GM18498 (cell line): ENCODE results near the gene RNF34.
"Not testable (repeated sequence)": the region's sequence is repeated elsewhere in the genome, so short reads cannot be mapped to it uniquely, and the experiment has no call there.

Experiments
- ATAC-seq: cut with Tn5 transposase; IDR thresholded peaks from one replicate; pipeline ENCODE4 v1.9.1; 2021; ENCODE audit warnings: mild to moderate bottlenecking, moderate library complexity; ENCODE audit not compliant: unreplicated experiment

RNF34 gene, protein sequence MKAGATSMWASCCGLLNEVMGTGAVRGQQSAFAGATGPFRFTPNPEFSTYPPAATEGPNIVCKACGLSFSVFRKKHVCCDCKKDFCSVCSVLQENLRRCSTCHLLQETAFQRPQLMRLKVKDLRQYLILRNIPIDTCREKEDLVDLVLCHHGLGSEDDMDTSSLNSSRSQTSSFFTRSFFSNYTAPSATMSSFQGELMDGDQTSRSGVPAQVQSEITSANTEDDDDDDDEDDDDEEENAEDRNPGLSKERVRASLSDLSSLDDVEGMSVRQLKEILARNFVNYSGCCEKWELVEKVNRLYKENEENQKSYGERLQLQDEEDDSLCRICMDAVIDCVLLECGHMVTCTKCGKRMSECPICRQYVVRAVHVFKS

GRCh38 chr12:121399391-121400331, at the start of gene RNF34:
RNF34 (plus strand) TSS chr12:121400118; CDS start chr12:121400213, 95 bp downstream.
- ATAC-seq = peak; percentile 94

DNA sequence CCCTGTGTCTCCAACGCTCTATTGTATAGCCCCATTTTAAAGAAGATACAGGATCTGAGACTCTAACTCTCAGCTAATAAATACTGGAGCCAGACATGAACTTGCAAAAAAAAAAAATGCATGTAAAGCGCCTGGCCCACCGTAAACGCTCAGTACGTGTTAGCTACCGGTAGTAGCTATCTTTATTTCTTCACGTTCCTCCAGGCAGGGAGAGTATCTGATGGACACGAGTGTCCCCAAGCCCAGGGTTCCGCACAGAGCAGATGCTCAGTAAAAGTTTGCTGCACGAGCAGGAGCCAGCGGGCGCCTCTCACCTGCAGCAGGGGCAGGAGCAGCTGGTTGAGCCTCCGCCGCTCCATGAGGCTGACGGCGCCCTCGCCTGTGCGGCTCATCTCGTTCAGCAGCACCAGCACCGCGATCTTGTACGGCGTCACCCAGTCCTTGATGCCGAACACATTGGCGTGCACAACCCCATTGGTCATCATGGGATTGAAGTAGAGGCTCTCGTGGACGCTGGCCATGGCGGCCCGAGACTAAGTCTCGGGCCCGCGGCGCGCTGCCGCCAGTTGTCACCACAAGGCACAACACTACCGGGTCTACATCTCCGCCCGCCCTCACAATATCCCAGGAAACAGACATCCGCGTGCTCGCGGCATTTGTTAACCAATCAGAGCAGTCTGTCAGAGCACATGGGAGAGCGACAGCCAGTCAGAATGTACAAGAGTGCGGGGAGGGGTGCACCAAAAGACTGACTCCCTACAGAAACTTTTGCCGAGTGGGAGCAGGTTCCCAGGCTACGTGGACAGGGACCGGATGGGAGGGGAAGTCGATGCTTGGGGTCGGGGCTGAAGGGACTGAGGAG, 47.9 kb upstream of the RNF34 start, which contains the start of gene ANAPC5:
Gene ANAPC5 (minus strand): TSS at position 592 of the 862 bp plus-strand sequence. CDS start 71 bp downstream, at position 521.
- peak; percentile 99 for ATAC-seq

- no peak for ATAC-seq
These were observed 47.3 kb upstream of the RNF34 start for GRCh38 chr12:121352682-121353018.

DNA sequence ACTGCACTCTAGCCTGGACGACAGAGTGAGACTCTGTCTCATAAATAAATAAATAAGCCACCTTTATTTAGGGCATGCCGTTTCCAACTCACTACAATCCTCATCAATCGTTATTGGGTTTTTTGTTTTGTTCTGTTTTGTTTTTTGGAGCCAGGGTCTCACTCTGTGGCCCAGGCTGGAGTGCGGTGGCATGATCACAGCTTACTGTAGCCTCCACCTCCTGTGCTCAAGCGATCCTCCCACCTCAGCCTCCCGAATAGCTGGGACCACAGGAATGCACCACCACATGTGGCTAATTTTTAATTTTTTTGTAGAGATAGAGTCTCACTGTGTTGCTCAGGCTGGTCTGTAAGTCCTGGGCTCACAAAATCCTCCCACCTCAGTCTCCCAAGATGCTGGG, 44.1 kb upstream of the RNF34 start:
- ATAC-seq = no peak

DNA sequence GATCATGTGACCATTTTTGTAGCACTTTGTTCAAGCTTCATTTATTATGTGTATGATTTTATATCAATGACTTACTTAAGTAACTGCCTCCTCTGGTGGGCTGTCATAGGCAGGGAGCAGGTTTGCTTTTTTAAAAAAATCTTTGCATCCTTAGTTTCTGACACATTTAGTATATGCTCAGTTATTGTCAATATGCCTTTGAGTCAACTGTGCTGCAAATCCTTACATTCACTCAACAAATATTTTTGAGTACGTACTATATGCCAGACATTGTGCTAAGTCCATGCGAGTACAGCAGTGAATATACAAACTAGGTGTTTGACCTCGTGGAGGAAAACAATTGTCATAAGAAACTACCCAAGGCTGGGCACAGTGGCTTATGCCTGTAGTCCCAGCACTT, 43.3 kb upstream of the RNF34 start:
- no peak for ATAC-seq

DNA sequence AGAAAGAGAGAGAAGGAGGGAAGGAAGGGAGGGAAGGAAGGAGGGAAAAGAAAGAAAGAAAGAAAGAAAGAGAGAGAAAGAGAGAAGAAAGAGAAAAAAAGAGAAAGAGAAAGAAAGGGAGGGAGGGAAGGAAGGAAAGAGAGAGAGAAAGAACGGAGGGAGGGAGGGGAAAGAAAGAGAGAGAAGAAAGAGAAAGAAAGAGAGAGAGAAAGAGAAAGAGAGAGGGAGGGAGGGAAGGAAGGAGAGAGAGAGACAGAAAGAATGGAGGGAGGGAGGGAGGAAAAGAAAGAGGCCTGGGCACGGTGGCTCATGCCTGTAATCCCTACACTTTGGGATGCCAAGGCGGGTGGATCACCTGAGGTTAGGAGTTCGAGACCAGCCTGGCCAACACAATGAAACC, 42.6 kb upstream of the RNF34 start:
- ATAC-seq = no peak

DNA sequence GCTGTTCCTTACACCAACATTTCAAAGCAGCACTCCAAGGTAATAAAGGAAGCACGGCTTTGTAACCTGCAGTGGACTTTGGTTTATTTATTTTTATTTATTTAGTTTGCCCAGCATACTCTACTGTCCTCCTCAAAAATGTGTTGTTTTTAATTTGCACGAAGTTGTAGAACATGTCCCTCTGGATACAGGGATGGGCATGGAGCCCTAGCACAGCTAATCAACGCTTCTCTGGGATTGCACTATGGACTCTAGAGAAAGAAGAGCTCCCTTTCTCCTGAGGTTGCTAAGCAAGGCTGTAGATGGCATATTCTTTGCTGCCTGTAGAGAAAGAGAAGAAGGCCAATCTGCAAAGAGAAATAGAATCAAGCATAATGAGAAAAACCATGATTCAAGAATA, 41.8 kb upstream of the RNF34 start:
- no peak for ATAC-seq

GRCh38 chr12:121364683-121365121, 35.2 kb upstream of the RNF34 start:
- no peak for ATAC-seq

- no peak for ATAC-seq
These were observed 34.4 kb upstream of the RNF34 start for GRCh38 chr12:121365416-121366062.

DNA sequence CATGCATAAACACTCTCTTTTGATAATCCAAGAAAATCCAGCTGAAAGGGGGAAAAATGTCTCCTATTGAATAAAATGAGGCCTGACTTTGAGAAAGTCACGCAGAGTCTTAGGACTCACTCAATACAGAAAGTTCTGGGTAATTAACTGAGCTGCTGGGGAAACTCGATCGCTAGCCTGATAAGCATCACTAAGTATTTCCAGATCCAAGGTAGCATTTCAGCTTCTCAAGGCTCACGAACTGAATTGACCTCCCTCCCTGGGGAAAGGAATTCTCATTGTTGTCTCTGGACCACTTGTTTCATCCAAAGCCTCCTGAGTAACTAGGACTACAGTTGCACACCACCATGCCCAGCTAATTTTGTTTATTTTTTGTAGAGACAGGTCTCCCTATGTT, 33.9 kb upstream of the RNF34 start:
- no peak for ATAC-seq

GRCh38 chr12:121371404-121371803, 28.5 kb upstream of the RNF34 start:
- ATAC-seq = no peak

GRCh38 chr12:121373755-121374154, 26.2 kb upstream of the RNF34 start:
- ATAC-seq = no peak

DNA sequence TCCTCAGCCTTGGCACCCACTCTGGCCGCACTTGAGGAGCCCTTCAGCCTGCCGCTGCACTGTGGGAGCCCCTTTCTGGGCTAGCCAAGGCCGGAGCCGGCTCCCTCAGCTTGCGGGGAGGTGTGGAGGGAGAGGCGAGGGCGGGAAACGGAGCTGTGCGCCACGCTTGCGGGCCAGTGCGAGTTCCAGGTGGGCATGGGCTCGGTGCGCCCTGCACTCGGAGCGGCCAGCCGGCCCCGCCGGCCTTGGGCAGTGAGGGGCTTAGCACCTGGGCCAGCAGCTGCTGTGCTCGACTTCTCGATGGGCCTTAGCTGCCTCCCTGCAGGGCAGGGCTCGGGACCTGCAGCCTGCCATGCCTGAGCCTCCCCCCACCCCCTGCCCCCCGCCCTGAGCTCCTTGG, 25.6 kb upstream of the RNF34 start:
- ATAC-seq = not testable (repeated sequence)

DNA sequence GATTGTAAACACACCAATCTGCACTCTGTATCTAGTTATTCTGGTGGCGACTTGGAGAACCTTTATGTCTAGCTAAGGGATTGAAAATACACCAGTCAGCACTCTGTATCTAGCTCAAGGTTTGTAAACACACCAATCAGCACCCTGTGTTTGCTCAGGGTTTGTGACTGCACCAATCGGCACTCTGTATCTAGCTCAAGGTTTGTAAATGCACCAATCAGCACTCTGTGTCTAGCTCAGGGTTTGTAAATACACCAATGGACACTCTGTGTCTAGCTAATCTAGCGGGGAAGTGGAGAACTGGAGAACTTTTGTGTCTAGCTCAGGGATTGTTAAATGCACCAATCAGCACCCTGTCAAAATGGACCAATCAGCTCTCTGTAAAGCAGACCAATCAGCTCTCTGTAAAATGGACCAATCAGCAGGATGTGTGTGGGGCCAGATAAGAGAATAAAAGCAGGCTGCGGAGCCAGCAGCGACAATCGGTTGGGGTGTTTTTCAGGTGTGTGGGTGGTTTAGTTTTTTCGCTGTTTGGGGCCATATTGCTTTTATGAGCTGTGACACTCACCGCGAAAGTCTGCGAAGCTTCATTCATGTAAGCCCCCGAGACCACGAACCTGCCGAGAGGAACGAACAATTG, 24.9 kb upstream of the RNF34 start:
- ATAC-seq = not testable (repeated sequence)

DNA sequence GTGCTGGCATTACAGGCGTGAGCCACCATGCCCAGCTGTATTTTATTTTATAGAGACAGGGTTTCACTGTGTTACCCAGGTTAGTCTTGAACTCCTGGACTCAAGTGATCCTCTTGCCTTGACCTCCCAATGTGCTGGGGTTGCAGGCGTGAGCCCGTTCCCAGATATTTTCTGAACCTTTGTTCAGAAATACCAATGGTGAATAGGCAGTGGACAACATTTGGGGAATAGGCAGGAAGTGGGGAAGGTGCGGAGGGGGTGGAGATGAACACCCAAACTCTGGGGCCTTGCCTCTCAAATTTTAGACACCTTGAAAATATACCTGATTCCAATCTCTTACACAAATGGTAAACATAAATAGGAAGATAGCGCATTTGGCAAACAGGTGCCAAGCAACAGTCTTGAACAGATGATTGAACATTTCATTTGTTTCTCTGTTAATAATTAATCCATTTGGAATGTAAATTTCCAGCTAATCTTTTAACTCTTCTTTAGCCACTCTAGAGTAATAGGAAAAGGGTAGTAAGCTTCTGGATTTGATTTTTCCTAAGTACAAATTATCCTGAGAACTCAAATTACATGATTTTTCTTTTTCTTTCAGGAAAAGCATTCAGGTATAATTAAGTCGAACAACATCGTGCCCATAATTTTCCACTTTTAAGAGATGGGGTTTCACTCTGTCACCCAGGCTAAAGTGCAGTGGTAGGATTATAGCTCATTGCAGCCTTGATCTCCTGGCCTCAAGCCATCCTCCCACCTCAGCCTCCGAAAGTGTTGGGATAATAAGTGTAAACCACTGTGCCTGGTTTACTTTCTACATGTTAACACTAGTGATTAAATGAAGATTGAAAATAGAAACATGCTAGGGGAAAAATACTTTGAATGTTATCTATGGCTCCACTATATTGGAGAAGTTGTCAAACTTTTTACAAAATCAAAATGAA, 22.9 kb upstream of the RNF34 start:
- ATAC-seq = no peak

- ATAC-seq = no peak
These were observed 21.2 kb upstream of the RNF34 start for GRCh38 chr12:121378736-121379135.

- ATAC-seq = no peak
These were observed 20.0 kb upstream of the RNF34 start for GRCh38 chr12:121379945-121380344.

DNA sequence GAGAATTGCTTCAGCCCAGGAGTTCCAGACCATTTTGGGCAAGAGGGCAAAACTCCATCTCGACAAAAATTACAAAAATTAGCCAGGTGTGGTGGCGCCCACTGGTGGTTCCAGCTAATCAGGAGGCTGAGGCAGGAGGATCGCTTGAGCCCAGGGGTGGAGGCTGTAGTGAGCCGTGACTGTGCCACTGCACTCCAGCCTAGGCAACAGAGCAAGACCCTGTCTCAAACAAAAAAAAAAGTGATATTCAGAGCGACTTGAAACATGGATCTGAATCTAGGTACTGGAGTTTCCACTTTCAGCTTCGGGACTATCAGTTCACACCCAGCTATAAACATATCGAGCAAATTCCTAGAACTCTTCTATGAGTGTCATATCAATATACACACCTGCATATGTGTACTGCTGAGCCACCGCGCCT, 16.3 kb upstream of the RNF34 start:
- ATAC-seq = no peak

GRCh38 chr12:121384891-121385290, 15.0 kb upstream of the RNF34 start:
- not testable (repeated sequence) for ATAC-seq
